ENCODE results near the gene HES7.
A peak's percentile ranks its signal among the peaks of the same experiment; 100 is the strongest.

The HES7 gene

GRCh38 chr17:8160741-8161221 is 36.9 kb upstream of the HES7 start:
- peaks cover 8% of the 10 kb centered on the region; the same call in 1 of the 2 replicates for H4K20me1 ChIP-seq (ENCODE audit: insufficient read depth, low read length)
- H3K9me3 ChIP-seq (ENCODE audit: insufficient read depth, low read length): no peaks in the 10 kb centered on the region
- H3K36me3 ChIP-seq (replicated peaks; ENCODE audit: low read depth, low read length): peaks cover 7% of the 10 kb centered on the region
- H3K4me1 ChIP-seq (ENCODE audit: low read length): peaks cover 30% of the 10 kb centered on the region
- H3K27ac ChIP-seq (ENCODE audit: low read length): no peak overlapping the region
- H3K4me3 ChIP-seq (ENCODE audit: low read length): no peak overlapping the region
- H3K27me3 ChIP-seq (ENCODE audit: low read depth, low read length): no peaks in the 10 kb centered on the region
- H3K4me2 ChIP-seq (ENCODE audit: low read length): peak overlapping the region; percentile 14; the same call in 1 of the 2 replicates
- H3K9ac ChIP-seq (ENCODE audit: low read length): no peak overlapping the region
- no peak overlapping the region for H2AFZ ChIP-seq (ENCODE audit: low read depth, low read length)
- peaks cover 21% of the 10 kb centered on the region for H3K79me2 ChIP-seq (ENCODE audit: low read length)
- TF ChIP-seq, protein P1, sequence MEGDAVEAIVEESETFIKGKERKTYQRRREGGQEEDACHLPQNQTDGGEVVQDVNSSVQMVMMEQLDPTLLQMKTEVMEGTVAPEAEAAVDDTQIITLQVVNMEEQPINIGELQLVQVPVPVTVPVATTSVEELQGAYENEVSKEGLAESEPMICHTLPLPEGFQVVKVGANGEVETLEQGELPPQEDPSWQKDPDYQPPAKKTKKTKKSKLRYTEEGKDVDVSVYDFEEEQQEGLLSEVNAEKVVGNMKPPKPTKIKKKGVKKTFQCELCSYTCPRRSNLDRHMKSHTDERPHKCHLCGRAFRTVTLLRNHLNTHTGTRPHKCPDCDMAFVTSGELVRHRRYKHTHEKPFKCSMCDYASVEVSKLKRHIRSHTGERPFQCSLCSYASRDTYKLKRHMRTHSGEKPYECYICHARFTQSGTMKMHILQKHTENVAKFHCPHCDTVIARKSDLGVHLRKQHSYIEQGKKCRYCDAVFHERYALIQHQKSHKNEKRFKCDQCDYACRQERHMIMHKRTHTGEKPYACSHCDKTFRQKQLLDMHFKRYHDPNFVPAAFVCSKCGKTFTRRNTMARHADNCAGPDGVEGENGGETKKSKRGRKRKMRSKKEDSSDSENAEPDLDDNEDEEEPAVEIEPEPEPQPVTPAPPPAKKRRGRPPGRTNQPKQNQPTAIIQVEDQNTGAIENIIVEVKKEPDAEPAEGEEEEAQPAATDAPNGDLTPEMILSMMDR (IDR thresholded peaks at IDR 0.05; ENCODE audit: low read depth, low read length): no peak

GRCh38 chr17:8160224-8160577 is 36.3 kb upstream of the HES7 start:
- no peak for TF ChIP-seq EZH2phosphoT487 (IDR thresholded peaks at IDR 0.05; ENCODE audit: low read depth)
- TF ChIP-seq, protein P1 (IDR thresholded peaks at IDR 0.05; ENCODE audit: low read depth, low read length): no peak

GRCh38 chr17:8159459-8160223 is 35.7 kb upstream of the HES7 start:
- no peak overlapping the region for H3K9ac ChIP-seq (ENCODE audit: low read length)
- no peak overlapping the region for H3K4me3 ChIP-seq (ENCODE audit: low read length)
- peaks cover 8% of the 10 kb centered on the region; the same call in 1 of the 2 replicates for H4K20me1 ChIP-seq (ENCODE audit: insufficient read depth, low read length)
- no peak overlapping the region for H3K4me2 ChIP-seq (ENCODE audit: low read length)
- H2AFZ ChIP-seq (ENCODE audit: low read depth, low read length): no peak overlapping the region
- H3K9me3 ChIP-seq (ENCODE audit: insufficient read depth, low read length): no peaks in the 10 kb centered on the region
- TF ChIP-seq EZH2phosphoT487 (IDR thresholded peaks at IDR 0.05; ENCODE audit: low read depth): no peak
- TF ChIP-seq, protein P1 (IDR thresholded peaks at IDR 0.05; ENCODE audit: low read depth, low read length): no peak
- peaks cover 21% of the 10 kb centered on the region for H3K79me2 ChIP-seq (ENCODE audit: low read length)
- H3K4me1 ChIP-seq (ENCODE audit: low read length): peaks cover 35% of the 10 kb centered on the region
- H3K27ac ChIP-seq (ENCODE audit: low read length): no peak overlapping the region
- H3K27me3 ChIP-seq (ENCODE audit: low read depth, low read length): no peaks in the 10 kb centered on the region
- peaks cover 7% of the 10 kb centered on the region for H3K36me3 ChIP-seq (replicated peaks; ENCODE audit: low read depth, low read length)

More at GRCh38 chr17:8160224-8160577, 36.3 kb upstream of the HES7 start:
- H3K9ac ChIP-seq (ENCODE audit: low read length): no peak overlapping the region
- peaks cover 8% of the 10 kb centered on the region; the same call in 1 of the 2 replicates for H4K20me1 ChIP-seq (ENCODE audit: insufficient read depth, low read length)
- no peak overlapping the region for H3K4me2 ChIP-seq (ENCODE audit: low read length)
- no peak overlapping the region for H3K4me3 ChIP-seq (ENCODE audit: low read length)
- peaks cover 34% of the 10 kb centered on the region for H3K4me1 ChIP-seq (ENCODE audit: low read length)
- H3K36me3 ChIP-seq (replicated peaks; ENCODE audit: low read depth, low read length): peaks cover 7% of the 10 kb centered on the region
- no peaks in the 10 kb centered on the region for H3K9me3 ChIP-seq (ENCODE audit: insufficient read depth, low read length)
- no peaks in the 10 kb centered on the region for H3K27me3 ChIP-seq (ENCODE audit: low read depth, low read length)
- no peak overlapping the region for H3K27ac ChIP-seq (ENCODE audit: low read length)
- no peak overlapping the region for H2AFZ ChIP-seq (ENCODE audit: low read depth, low read length)
- peaks cover 21% of the 10 kb centered on the region for H3K79me2 ChIP-seq (ENCODE audit: low read length)

DNA sequence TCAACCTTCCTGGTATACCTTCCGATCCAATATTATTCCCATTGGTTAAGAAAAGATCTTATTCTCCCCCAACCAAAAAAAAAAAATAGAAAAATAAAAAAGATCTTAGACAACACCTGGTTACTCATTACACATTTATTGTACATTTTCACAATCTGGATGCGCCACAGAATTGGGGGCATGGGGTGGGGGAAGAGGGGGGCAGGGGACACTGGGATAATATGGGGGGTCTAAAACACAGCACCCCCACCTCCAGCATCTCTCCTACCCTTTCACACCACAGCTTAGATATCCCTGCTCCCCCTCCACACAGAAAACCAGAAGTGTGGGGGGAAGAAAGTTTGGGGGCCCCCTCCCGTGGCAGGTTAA is 35.1 kb upstream of the HES7 start:
- H3K4me2 ChIP-seq (ENCODE audit: low read length): no peak overlapping the region
- no peaks in the 10 kb centered on the region for H3K27me3 ChIP-seq (ENCODE audit: low read depth, low read length)
- H3K9me3 ChIP-seq (ENCODE audit: insufficient read depth, low read length): no peaks in the 10 kb centered on the region
- no peak overlapping the region for H3K4me3 ChIP-seq (ENCODE audit: low read length)
- H3K79me2 ChIP-seq (ENCODE audit: low read length): peaks cover 21% of the 10 kb centered on the region
- H3K27ac ChIP-seq (ENCODE audit: low read length): no peak overlapping the region
- no peak overlapping the region for H3K9ac ChIP-seq (ENCODE audit: low read length)
- H4K20me1 ChIP-seq (ENCODE audit: insufficient read depth, low read length): peaks cover 8% of the 10 kb centered on the region; the same call in 1 of the 2 replicates
- peaks cover 7% of the 10 kb centered on the region for H3K36me3 ChIP-seq (replicated peaks; ENCODE audit: low read depth, low read length)
- H2AFZ ChIP-seq (ENCODE audit: low read depth, low read length): no peak overlapping the region
- H3K4me1 ChIP-seq (ENCODE audit: low read length): peaks cover 29% of the 10 kb centered on the region
- no peak for TF ChIP-seq EZH2phosphoT487 (IDR thresholded peaks at IDR 0.05; ENCODE audit: low read depth)
- TF ChIP-seq, protein P1 (IDR thresholded peaks at IDR 0.05; ENCODE audit: low read depth, low read length): no peak
